Measurements from ENCODE around the gene LETM1. TPM values are rescaled to one million over a fixed set of nuclear protein-coding genes. Genes with fewer than 3 reads are reported as not detected.

The LETM1 gene
- total RNA-seq, 1 experiment from 2014 or later = 86.3 TPM

- Histone ChIP-seq H3K4me3 (ENCODE audit: low read length) (no peak overlapping the region), H3K9ac (ENCODE audit: low read length) (no peak overlapping the region), H2AFZ (ENCODE audit: low read length) (no peak overlapping the region), H3K4me2 (ENCODE audit: low read length) (no peak overlapping the region), H3K79me2 (ENCODE audit: low read length) (no peaks in the 10 kb centered on the region), H3K9me3 (ENCODE audit: low read length) (no peaks in the 10 kb centered on the region), H3F3A (ENCODE audit: low read length, unreplicated experiment) (no peaks in the 10 kb centered on the region), H3K27ac (ENCODE audit: low read length) (no peak overlapping the region), H3K4me1 (ENCODE audit: insufficient read depth, low read length) (no peaks in the 10 kb centered on the region), H3K27me3 (ENCODE audit: low read length) (no peaks in the 10 kb centered on the region), H3K9me2 (replicated peaks; ENCODE audit: low read length) (no peaks in the 10 kb centered on the region), H4K20me1 (ENCODE audit: low read length) (no peaks in the 10 kb centered on the region), H3K36me3 (ENCODE audit: low read depth, low read length) (no peaks in the 10 kb centered on the region)
- intact Hi-C loops (cut with micrococcal nuclease) = no loop called here
- ATAC-seq = no peak
- DNase-seq = no peak
- TF ChIP-seq EZH2phosphoT487 (IDR thresholded peaks at IDR 0.05; ENCODE audit: borderline replicate concordance, low read length) (no peak), EZH2 (IDR thresholded peaks at IDR 0.05; ENCODE audit: low read length, unreplicated experiment) (no peak), CTCF (conservative IDR thresholded peaks at IDR 0.05; ENCODE audit: low read depth, low read length) (no peak)
- CTCF ChIA-PET = no interaction called here
- no TSS peak for BruUV-seq (replicated peaks)
- POLR2A ChIA-PET (ENCODE audit: unreplicated experiment) = no interaction called here
These were observed 51.1 kb downstream of the LETM1 start for GRCh38 chr4:1804638-1805492.

DNA sequence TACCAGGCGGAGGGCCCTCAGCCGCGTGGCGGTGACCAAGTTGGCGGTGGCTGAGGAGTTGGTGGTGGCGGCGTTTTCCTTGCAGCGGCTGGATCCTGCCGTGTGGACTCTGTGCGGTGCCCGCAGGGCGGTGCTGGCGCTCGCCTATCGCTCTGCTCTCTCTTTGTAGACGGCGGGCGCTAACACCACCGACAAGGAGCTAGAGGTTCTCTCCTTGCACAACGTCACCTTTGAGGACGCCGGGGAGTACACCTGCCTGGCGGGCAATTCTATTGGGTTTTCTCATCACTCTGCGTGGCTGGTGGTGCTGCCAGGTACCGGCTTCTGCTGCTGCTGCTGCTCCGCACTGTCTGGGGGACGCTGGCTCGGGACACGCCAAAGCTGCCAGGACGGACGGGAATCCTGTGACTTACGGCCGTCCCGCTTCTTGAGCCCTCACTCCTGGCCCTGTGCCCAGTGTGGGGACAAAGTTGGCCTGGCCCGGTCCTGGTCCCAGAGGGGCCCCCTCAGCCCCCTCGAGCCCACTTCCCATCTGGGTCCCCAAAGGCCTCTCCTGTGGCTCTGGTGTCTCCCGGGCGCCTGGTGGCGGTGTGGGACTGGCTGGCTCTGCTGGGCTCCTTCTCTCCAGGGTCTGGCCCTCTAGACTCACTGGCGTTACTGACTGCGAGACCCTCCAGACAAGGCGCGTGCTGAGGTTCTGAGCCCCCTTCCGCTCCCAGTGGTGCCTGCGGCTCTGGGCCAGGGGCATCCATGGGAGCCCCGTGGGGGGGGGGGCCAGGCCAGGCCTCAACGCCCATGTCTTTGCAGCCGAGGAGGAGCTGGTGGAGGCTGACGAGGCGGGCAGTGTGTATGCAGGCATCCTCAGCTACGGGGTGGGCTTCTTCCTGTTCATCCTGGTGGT, 52.2 kb downstream of the LETM1 start:
- Histone ChIP-seq H3K4me1 (ENCODE audit: insufficient read depth, low read length) (no peaks in the 10 kb centered on the region), H3K4me2 (ENCODE audit: low read length) (no peak overlapping the region), H3K36me3 (ENCODE audit: low read depth, low read length) (no peaks in the 10 kb centered on the region), H3K9me2 (replicated peaks; ENCODE audit: low read length) (no peaks in the 10 kb centered on the region), H3K4me3 (ENCODE audit: low read length) (no peak overlapping the region), H3K27ac (ENCODE audit: low read length) (no peak overlapping the region), H3F3A (ENCODE audit: low read length, unreplicated experiment) (no peaks in the 10 kb centered on the region), H3K79me2 (ENCODE audit: low read length) (no peaks in the 10 kb centered on the region), H2AFZ (ENCODE audit: low read length) (no peak overlapping the region), H3K27me3 (ENCODE audit: low read length) (no peaks in the 10 kb centered on the region), H4K20me1 (ENCODE audit: low read length) (no peaks in the 10 kb centered on the region), H3K9ac (ENCODE audit: low read length) (no peak overlapping the region), H3K9me3 (ENCODE audit: low read length) (no peaks in the 10 kb centered on the region)
- intact Hi-C loops (cut with micrococcal nuclease) = no loop called here
- no TSS peak for BruUV-seq (replicated peaks)
- POLR2A ChIA-PET (ENCODE audit: unreplicated experiment) = no interaction called here
- ATAC-seq (no peak), DNase-seq (no peak)
- TF ChIP-seq EZH2phosphoT487 (IDR thresholded peaks at IDR 0.05; ENCODE audit: borderline replicate concordance, low read length) = no peak
- no peak for TF ChIP-seq CTCF (conservative IDR thresholded peaks at IDR 0.05; ENCODE audit: low read depth, low read length)
- TF ChIP-seq EZH2 (IDR thresholded peaks at IDR 0.05; ENCODE audit: low read length, unreplicated experiment) = no peak
- CTCF ChIA-PET = no interaction called here
